ENCODE data around the gene ECPAS.
"Not testable (repeated sequence)": the region's sequence is repeated elsewhere in the genome, so short reads cannot be mapped to it uniquely, and the experiment has no call there.

The ECPAS gene

GRCh38 chr9:111483858-111484571 is at the start of gene ECPAS:
Gene ECPAS, minus strand, starts transcription at chr9:111484383. Its CDS starts 11,465 bp downstream, at chr9:111472918.
- peak; percentile 67 to 74 for DNase-seq (ENCODE audit: low read depth in 2 of 2)

- no peak for DNase-seq (ENCODE audit: low read depth in 2 of 2)
Measured at GRCh38 chr9:111533099-111533790, 49.1 kb upstream of the ECPAS start.

GRCh38 chr9:111531716-111532115 is 47.5 kb upstream of the ECPAS start:
- DNase-seq (ENCODE audit: low read depth in 2 of 2) = no peak

- no peak for DNase-seq (ENCODE audit: low read depth in 2 of 2)
Measured at GRCh38 chr9:111529787-111530186, 45.6 kb upstream of the ECPAS start.

GRCh38 chr9:111527347-111527746 is 43.2 kb upstream of the ECPAS start:
- no peak for DNase-seq (ENCODE audit: low read depth in 2 of 2)

- DNase-seq (ENCODE audit: low read depth in 2 of 2) = peak; percentile 44 to 55
Measured at GRCh38 chr9:111525056-111525977, 41.1 kb upstream of the ECPAS start, which contains the start of gene ZNF483. Gene ZNF483, plus strand, starts transcription at chr9:111525179. Its CDS starts 2,217 bp downstream, at chr9:111527396.

GRCh38 chr9:111524731-111525055 is 40.5 kb upstream of the ECPAS start:
- DNase-seq (ENCODE audit: low read depth in 2 of 2) = no peak

GRCh38 chr9:111516061-111516465 is 31.9 kb upstream of the ECPAS start:
- no peak for DNase-seq (ENCODE audit: low read depth in 2 of 2)

- no peak for DNase-seq (ENCODE audit: low read depth in 2 of 2)
Measured at GRCh38 chr9:111514967-111515366, 30.8 kb upstream of the ECPAS start.

- DNase-seq (ENCODE audit: low read depth in 2 of 2) = not testable (repeated sequence)
Measured at GRCh38 chr9:111511581-111511980, 27.4 kb upstream of the ECPAS start.

- DNase-seq (ENCODE audit: low read depth in 2 of 2) = no peak
Measured at GRCh38 chr9:111502506-111502905, 18.3 kb upstream of the ECPAS start.

GRCh38 chr9:111501648-111502047 is 17.5 kb upstream of the ECPAS start:
- no peak for DNase-seq (ENCODE audit: low read depth in 2 of 2)

- no peak for DNase-seq (ENCODE audit: low read depth in 2 of 2)
Measured at GRCh38 chr9:111501005-111501562, 16.9 kb upstream of the ECPAS start.

GRCh38 chr9:111497196-111497595 is 13.0 kb upstream of the ECPAS start:
- not testable (repeated sequence) for DNase-seq (ENCODE audit: low read depth in 2 of 2)

- no peak for DNase-seq (ENCODE audit: low read depth in 2 of 2)
Measured at GRCh38 chr9:111484572-111484894, 350 bp upstream of the ECPAS start.

GRCh38 chr9:111483439-111483857 is 735 bp downstream of the ECPAS start:
- DNase-seq (ENCODE audit: low read depth in 2 of 2) = peak; percentile 27 to 30

GRCh38 chr9:111482694-111483438 is 1.3 kb downstream of the ECPAS start:
- peak; percentile 37 to 52 for DNase-seq (ENCODE audit: low read depth in 2 of 2)

GRCh38 chr9:111481885-111482636 is 2.1 kb downstream of the ECPAS start:
- no peak for DNase-seq (ENCODE audit: low read depth in 2 of 2)

GRCh38 chr9:111477677-111478076 is 6.5 kb downstream of the ECPAS start:
- DNase-seq (ENCODE audit: low read depth in 2 of 2) = no peak

GRCh38 chr9:111475195-111475594 is 9.0 kb downstream of the ECPAS start:
- DNase-seq (ENCODE audit: low read depth in 2 of 2) = no peak

GRCh38 chr9:111474385-111474784 is 9.8 kb downstream of the ECPAS start:
- DNase-seq (ENCODE audit: low read depth in 2 of 2) = no peak
